ENCODE results near the gene SMS. TPM values are rescaled to one million over a fixed set of nuclear protein-coding genes. Genes with fewer than 3 reads are reported as not detected.

The SMS gene
- total and polyA plus RNA-seq, 10 of the 15 experiments (the other 5 are each of a cell fraction or from before 2014, with no cell fraction given) = 55.8 to 156 (median 114) TPM

DNA sequence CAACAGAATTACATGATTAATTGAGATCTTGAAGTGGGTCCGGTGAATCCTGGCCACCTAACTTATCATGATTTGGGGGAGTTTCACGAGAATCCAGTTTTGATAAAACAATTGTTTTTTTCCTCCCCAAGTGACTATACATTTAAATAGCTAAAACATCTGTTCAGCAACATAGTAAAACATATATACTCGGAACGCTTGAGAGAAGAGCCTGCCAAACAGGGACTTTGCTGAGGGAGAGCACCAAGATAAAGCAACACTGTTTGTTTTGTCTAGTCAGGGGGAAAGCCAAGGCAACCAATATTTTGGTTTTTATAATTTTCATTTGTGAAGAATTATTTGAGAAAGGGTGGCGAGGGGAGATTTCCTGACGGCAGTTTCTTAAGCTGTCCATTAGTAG, 92.0 kb downstream of the SMS start:
- POLR2A ChIA-PET = interaction anchor here (1.0 kb wide), 1 partner anchor 45 kb away, joined by 4 read pairs; no protein-coding TSS in a partner anchor
- Histone ChIP-seq H3K4me1 (ENCODE audit: control insufficient read depth, insufficient read depth, low read length) (no peaks in the 10 kb centered on the region; the same call in 1 of the 2 replicates), H3K9me3 (replicated peaks; ENCODE audit: control insufficient read depth, insufficient read depth, low read length) (no peaks in the 10 kb centered on the region), H3K9ac (ENCODE audit: control insufficient read depth, insufficient read depth, low read length) (no peak overlapping the region), H3K36me3 (ENCODE audit: control insufficient read depth in 2 of 2, insufficient read depth in 2 of 2, low read length in 1 of 2) (no peaks in the 10 kb centered on the region), H3K4me2 (ENCODE audit: control insufficient read depth, insufficient read depth) (no peak overlapping the region), H3K27me3 (replicated peaks in 1 of 2; ENCODE audit: control insufficient read depth in 2 of 2, insufficient read depth in 2 of 2, low read length in 1 of 2) (no peaks in the 10 kb centered on the region), H4K20me1 (ENCODE audit: control insufficient read depth, insufficient read depth) (no peaks in the 10 kb centered on the region), H3K79me2 (ENCODE audit: control insufficient read depth, insufficient read depth, low read length) (no peaks in the 10 kb centered on the region), H3K27ac (ENCODE audit: control insufficient read depth, insufficient read depth) (no peak overlapping the region), H2AFZ (ENCODE audit: control insufficient read depth, low read depth, low read length) (no peak overlapping the region), H3K4me3 (no peak overlapping the region)
- RAD21 ChIA-PET (ENCODE audit: unreplicated experiment) = interaction anchor here (0.9 kb wide), 1 partner anchor 36 kb away, joined by 3 read pairs; no protein-coding TSS in a partner anchor
- ATAC-seq (no peak; the same call in 1 of the 3 replicates), DNase-seq (ENCODE audit: low read depth, low spot score) (no peak), FAIRE-seq (no peak)
- intact Hi-C loops (cut with micrococcal nuclease; ENCODE audit: unreplicated experiment) (no loop called here), in situ Hi-C loops (cut with MboI) (no loop called here)
- TF ChIP-seq HDGF (IDR thresholded peaks at IDR 0.05) (no peak), ZNF24 (IDR thresholded peaks at IDR 0.05) (no peak), EED (IDR thresholded peaks at IDR 0.05; ENCODE audit: low read depth) (no peak), YY1 (IDR thresholded peaks at IDR 0.05; ENCODE audit: low read depth, low read length) (no peak), TARDBP (IDR thresholded peaks at IDR 0.05; ENCODE audit: borderline replicate concordance) (no peak), PML (IDR thresholded peaks at IDR 0.05; ENCODE audit: low read length) (no peak), SREBF1 (IDR thresholded peaks at IDR 0.05; ENCODE audit: low read length) (no peak), NRF1 (conservative IDR thresholded peaks at IDR 0.05; ENCODE audit: low read depth, low read length) (no peak), SRF (IDR thresholded peaks at IDR 0.05; ENCODE audit: low read depth in 2 of 2, low read length in 2 of 2) (no peak), KDM1A (IDR thresholded peaks at IDR 0.05; ENCODE audit: borderline replicate concordance) (no peak), ZNF217 (IDR thresholded peaks at IDR 0.05) (no peak), POLR2A (IDR thresholded peaks at IDR 0.05; ENCODE audit: low read depth, low read length) (no peak)
- TF ChIP-seq, protein P1, sequence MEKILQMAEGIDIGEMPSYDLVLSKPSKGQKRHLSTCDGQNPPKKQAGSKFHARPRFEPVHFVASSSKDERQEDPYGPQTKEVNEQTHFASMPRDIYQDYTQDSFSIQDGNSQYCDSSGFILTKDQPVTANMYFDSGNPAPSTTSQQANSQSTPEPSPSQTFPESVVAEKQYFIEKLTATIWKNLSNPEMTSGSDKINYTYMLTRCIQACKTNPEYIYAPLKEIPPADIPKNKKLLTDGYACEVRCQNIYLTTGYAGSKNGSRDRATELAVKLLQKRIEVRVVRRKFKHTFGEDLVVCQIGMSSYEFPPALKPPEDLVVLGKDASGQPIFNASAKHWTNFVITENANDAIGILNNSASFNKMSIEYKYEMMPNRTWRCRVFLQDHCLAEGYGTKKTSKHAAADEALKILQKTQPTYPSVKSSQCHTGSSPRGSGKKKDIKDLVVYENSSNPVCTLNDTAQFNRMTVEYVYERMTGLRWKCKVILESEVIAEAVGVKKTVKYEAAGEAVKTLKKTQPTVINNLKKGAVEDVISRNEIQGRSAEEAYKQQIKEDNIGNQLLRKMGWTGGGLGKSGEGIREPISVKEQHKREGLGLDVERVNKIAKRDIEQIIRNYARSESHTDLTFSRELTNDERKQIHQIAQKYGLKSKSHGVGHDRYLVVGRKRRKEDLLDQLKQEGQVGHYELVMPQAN (conservative IDR thresholded peaks at IDR 0.05) = no peak
- TF ChIP-seq, protein P2, sequence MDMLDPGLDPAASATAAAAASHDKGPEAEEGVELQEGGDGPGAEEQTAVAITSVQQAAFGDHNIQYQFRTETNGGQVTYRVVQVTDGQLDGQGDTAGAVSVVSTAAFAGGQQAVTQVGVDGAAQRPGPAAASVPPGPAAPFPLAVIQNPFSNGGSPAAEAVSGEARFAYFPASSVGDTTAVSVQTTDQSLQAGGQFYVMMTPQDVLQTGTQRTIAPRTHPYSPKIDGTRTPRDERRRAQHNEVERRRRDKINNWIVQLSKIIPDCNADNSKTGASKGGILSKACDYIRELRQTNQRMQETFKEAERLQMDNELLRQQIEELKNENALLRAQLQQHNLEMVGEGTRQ (IDR thresholded peaks at IDR 0.05; ENCODE audit: borderline replicate concordance, low read depth, low read length) = no peak
- TF ChIP-seq, protein P3, sequence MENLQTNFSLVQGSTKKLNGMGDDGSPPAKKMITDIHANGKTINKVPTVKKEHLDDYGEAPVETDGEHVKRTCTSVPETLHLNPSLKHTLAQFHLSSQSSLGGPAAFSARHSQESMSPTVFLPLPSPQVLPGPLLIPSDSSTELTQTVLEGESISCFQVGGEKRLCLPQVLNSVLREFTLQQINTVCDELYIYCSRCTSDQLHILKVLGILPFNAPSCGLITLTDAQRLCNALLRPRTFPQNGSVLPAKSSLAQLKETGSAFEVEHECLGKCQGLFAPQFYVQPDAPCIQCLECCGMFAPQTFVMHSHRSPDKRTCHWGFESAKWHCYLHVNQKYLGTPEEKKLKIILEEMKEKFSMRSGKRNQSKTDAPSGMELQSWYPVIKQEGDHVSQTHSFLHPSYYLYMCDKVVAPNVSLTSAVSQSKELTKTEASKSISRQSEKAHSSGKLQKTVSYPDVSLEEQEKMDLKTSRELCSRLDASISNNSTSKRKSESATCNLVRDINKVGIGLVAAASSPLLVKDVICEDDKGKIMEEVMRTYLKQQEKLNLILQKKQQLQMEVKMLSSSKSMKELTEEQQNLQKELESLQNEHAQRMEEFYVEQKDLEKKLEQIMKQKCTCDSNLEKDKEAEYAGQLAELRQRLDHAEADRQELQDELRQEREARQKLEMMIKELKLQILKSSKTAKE (IDR thresholded peaks at IDR 0.05; ENCODE audit: low read depth, poor library complexity, severe bottlenecking) = no peak
- TF ChIP-seq, protein P4, sequence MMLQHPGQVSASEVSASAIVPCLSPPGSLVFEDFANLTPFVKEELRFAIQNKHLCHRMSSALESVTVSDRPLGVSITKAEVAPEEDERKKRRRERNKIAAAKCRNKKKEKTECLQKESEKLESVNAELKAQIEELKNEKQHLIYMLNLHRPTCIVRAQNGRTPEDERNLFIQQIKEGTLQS (IDR thresholded peaks at IDR 0.05; ENCODE audit: borderline replicate concordance, extremely low read depth, low read depth, low read length) = no peak
- CTCF ChIA-PET = interaction anchor here (0.7 kb wide), 1 partner anchor 8 kb away, joined by 3 read pairs; no protein-coding TSS in a partner anchor
- no TSS peak for BruUV-seq (replicated peaks)
- SMC1A ChIA-PET (ENCODE audit: uncharacterized antibody, unreplicated experiment) = interaction anchor here (0.8 kb wide), 1 partner anchor 42 kb away, joined by 3 read pairs; no protein-coding TSS in a partner anchor
- 49% methylated on average over 6 of the region's 6 CpGs for WGBS (ENCODE audit: insufficient coverage, insufficient replicate concordance, low lambda C conversion rate, missing lambda C conversion rate)
